Thyroid gland (tissue), 4 donors: ENCODE results near the gene WDR86. TPM values are rescaled to one million over a fixed set of nuclear protein-coding genes. Genes with fewer than 3 reads are reported as not detected.

ENCODE experiments used
- DNase-seq, 2 donors: peaks; one replicate each; pipeline ENCODE4 v3.0.0-alpha.2; 2019
- H3K27ac ChIP-seq, 3 donors: fragments of 200-600 bp; sonication (generic); 1 replicate in 2 of 3; 2 replicates in 1 of 3; pipeline ENCODE4 v1.5.1; 2016 to 2019; ENCODE audit warnings: mild to moderate bottlenecking in 1 of 3, moderate library complexity in 1 of 3
- H3K27me3 ChIP-seq: fragments of 200-600 bp; sonication (generic); one replicate; pipeline ENCODE4 v1.5.1; 2019
- H3K36me3 ChIP-seq, 2 donors: fragments of 200-600 bp; sonication (generic); one replicate each; pipeline ENCODE4 v1.5.1; 2016 to 2019
- H3K4me1 ChIP-seq, 2 donors: fragments of 200-600 bp; sonication (generic); one replicate each; pipeline ENCODE4 v1.5.1; 2017 to 2019
- H3K4me3 ChIP-seq, 3 donors: fragments of 200-600 bp; sonication (generic); replicated peaks in 1 of 3; 1 replicate in 2 of 3; 2 replicates in 1 of 3; pipeline ENCODE4 v1.5.1; 2016; ENCODE audit warnings: mild to moderate bottlenecking in 1 of 3
- H3K9me3 ChIP-seq: fragments of 200-600 bp; sonication (generic); one replicate; pipeline ENCODE4 v1.5.1; 2017
- POLR2A ChIP-seq, 2 donors: fragments of 450-650 bp; IDR thresholded peaks; one replicate each; pipeline ENCODE4 v1.6.1; 2017; ENCODE audit warnings: antibody characterized with exemption in 2 of 2, mild to moderate bottlenecking in 2 of 2, moderate library complexity in 1 of 2
- WGBS, 2 donors: methylation state at CpG; one replicate each; pipeline ENCODE4 v1.1.5; 2017; 5-methylcytosine and 5-hydroxymethylcytosine counted together
- intact Hi-C: fragments of 100-400 bp; cut with DNase I; formaldehyde crosslinking; loops from one replicate; pipeline ENCODE4 v1.15.1; 2023
- total RNA-seq, 4 donors: library from RNA; depleted of rRNA; stranded (reverse); fragments of >200 nt; gene quantifications; one replicate each; pipeline ENCODE4 v1.2.3, GENCODE V29; 2016
- TF ChIP-seq, protein P1 (sequence below), 6 experiments: fragments of 200-600 bp in 3 of 6; fragments of 450-650 bp in 3 of 6; sonication (generic) in 3 of 6; IDR thresholded peaks; one replicate each; pipeline ENCODE4 v1.5.1; 2016 to 2019; ENCODE audit warnings: antibody characterized with exemption in 6 of 6, mild to moderate bottlenecking in 2 of 6, inconsistent platforms in 1 of 6, moderate library complexity in 1 of 6

The WDR86 gene
- total RNA-seq, 4 donors from 2014 or later = 99.5 to 203 (median 142) TPM

DNA sequence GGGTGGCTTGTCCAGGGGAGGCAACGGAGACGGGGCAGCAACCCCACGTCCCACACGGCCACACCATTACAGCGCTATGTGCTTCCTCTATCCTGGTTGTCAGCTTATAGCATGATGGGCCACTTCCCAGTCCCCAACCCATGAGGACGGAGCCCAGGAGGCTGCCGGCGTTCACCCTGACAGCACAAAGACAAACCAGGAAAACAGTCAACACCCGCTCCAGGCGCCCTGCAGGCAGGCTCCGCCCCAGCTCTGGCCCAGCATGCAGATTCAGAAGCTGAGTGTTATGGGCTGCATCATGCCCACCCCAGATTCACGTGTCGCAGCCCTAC is 14.8 kb downstream of the WDR86 start:
- H3K27ac ChIP-seq = no peak overlapping the region
- H3K36me3 ChIP-seq = peaks cover 0 to 4% of the 10 kb centered on the region in 2 donors
- H3K9me3 ChIP-seq = no peaks in the 10 kb centered on the region
- DNase-seq = no peak
- H3K4me1 ChIP-seq = peaks cover 0 to 8% of the 10 kb centered on the region in 2 donors
- WGBS, 2 donors = 93% methylated on average over 8 to 13 of the region's 13 CpGs
- H3K4me3 ChIP-seq = no peak overlapping the region
- TF ChIP-seq, protein P1, sequence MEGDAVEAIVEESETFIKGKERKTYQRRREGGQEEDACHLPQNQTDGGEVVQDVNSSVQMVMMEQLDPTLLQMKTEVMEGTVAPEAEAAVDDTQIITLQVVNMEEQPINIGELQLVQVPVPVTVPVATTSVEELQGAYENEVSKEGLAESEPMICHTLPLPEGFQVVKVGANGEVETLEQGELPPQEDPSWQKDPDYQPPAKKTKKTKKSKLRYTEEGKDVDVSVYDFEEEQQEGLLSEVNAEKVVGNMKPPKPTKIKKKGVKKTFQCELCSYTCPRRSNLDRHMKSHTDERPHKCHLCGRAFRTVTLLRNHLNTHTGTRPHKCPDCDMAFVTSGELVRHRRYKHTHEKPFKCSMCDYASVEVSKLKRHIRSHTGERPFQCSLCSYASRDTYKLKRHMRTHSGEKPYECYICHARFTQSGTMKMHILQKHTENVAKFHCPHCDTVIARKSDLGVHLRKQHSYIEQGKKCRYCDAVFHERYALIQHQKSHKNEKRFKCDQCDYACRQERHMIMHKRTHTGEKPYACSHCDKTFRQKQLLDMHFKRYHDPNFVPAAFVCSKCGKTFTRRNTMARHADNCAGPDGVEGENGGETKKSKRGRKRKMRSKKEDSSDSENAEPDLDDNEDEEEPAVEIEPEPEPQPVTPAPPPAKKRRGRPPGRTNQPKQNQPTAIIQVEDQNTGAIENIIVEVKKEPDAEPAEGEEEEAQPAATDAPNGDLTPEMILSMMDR (IDR thresholded peaks at IDR 0.05) = no peak
- no peak for TF ChIP-seq POLR2A (IDR thresholded peaks at IDR 0.05)
- intact Hi-C loops = no loop called here
- no peaks in the 10 kb centered on the region for H3K27me3 ChIP-seq

DNA sequence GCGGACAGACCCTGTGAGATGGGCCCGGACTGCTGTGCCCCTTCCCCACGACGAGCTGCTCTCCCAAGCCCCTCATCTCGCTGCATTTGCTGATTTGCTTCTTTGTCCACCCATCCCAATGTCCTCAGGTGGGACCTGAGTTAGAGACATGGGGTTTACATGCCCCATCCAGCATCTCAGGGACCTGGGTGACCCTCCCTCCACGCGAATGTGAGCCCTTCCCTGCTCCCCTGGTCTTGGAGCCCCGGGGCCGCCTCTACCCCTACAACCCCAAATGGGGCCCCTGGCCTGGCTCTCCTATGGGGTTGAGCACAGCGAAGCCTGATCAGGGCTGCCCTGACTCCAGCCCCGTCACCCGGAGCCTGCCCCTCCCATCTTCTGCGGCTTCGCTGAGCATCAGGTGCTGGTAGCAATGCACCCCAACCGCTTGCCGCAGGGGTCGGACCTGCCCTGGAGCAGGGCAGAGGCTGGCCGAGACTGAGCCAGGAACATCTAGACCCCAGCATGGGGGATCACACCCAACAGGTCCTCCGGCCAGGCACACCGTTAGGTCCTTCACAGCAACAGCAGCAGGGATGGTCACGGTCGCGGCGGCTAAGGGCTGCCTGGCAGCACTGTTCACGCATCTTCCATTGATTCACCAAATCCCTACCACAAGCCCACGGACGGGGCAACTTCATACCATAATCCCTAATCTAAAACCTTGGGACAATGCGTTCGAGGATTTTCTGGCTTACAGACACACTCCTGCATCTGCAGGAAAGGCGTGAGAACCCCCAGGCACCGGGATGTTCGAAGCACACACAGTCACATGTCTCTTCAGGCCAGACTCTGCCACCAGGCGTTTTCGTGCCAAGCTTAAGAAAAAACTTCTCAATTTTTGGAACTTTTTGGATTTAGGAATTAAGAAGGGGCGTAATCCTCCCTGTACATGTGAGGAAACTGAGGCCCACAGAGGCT is 15.5 kb downstream of the WDR86 start:
- H3K27ac ChIP-seq = no peak overlapping the region
- no peak overlapping the region for H3K4me3 ChIP-seq
- H3K27me3 ChIP-seq = no peaks in the 10 kb centered on the region
- H3K36me3 ChIP-seq = peaks cover 0 to 4% of the 10 kb centered on the region in 2 donors
- no peak for DNase-seq
- intact Hi-C loops = no loop called here
- 95 to 98% methylated on average over 30 of the region's 35 CpGs for WGBS, 2 donors
- H3K4me1 ChIP-seq = peaks cover 0 to 8% of the 10 kb centered on the region in 2 donors
- no peaks in the 10 kb centered on the region for H3K9me3 ChIP-seq
- TF ChIP-seq POLR2A (IDR thresholded peaks at IDR 0.05) = no peak
- TF ChIP-seq, protein P1 (IDR thresholded peaks at IDR 0.05) = no peak

DNA sequence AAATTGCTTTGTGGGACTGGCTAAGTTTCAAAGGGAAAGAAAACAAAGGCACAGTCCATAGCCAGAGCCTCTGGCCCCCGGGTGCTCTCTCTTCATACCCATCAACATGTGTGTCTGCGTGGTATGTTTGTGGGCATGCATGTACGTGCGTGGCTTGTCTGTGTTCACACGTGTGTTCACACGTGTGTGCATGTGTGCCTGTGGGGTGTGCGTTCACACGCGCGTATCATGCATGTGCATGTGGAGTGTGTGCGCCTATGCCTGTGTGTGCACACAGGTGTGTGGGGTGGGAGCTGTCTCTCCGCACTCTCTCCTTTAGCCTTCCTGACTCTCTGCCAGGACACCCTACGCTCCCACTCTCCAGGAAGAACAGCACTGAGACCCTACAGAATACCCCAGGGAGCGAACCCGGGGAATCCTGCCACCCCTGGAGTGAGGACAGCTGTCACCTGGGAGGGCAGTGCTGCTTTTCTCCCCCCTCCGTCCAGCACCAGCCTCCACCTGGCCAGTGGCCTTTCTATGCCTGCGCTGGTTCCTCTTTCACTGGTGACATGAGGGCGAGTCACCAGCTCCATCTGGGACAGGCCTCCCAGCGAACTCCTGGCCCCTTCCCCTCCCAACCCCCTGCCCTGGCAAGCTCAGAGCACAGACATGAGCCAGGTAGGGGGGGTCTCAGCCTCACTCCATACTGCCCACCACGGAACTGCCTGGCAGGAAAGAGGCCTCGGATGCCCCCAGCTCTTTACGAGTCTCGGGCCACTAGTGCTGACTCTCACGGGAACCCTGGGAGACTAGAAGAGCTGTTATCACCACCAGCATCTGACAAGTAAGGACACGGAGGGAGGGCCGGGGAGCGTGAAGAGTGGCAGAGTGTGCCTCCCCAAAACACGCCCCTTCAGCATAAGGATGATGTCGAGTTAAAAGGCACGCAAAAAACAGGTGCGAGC is 16.5 kb downstream of the WDR86 start:
- Histone ChIP-seq H3K4me3 (no peak overlapping the region), H3K27ac (no peak overlapping the region), H3K4me1 (peaks cover 0 to 8% of the 10 kb centered on the region in 2 donors), H3K36me3 (peaks cover 0 to 4% of the 10 kb centered on the region in 2 donors), H3K27me3 (no peaks in the 10 kb centered on the region), H3K9me3 (no peaks in the 10 kb centered on the region)
- WGBS, 2 donors = 84 to 87% methylated on average over 27 to 31 of the region's 31 CpGs
- intact Hi-C loops = no loop called here
- no peak for TF ChIP-seq POLR2A (IDR thresholded peaks at IDR 0.05)
- TF ChIP-seq, protein P1 (IDR thresholded peaks at IDR 0.05) = no peak
- DNase-seq = no peak

DNA sequence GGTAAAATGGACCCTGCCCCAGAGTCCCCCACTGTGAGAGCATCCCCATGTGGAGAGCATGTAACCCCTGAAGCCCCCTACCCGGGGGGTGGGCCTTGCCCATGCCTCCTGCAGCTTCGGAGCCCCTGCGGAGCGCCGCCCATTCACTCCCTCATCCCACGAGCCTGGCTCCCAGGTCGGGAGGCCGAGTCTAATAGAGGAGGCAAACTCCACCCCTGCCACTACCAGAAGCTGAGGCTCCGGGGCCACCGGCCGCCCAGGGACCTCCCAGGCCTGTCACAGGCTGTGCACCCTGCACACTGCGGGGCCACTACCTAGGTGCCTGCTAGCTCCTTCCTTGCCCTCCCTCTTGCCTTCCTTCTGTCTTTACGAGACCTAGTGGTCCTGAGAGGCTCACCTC is 17.4 kb downstream of the WDR86 start:
- Histone ChIP-seq H3K27ac (no peak overlapping the region), H3K4me1 (peaks cover 2 to 10% of the 10 kb centered on the region in 2 donors), H3K27me3 (no peaks in the 10 kb centered on the region), H3K9me3 (no peaks in the 10 kb centered on the region), H3K4me3 (no peak overlapping the region), H3K36me3 (peaks cover 0 to 4% of the 10 kb centered on the region in 2 donors)
- TF ChIP-seq, protein P1 (IDR thresholded peaks at IDR 0.05) = no peak
- no peak for TF ChIP-seq POLR2A (IDR thresholded peaks at IDR 0.05)
- no peak for DNase-seq
- 85 to 93% methylated on average over 7 to 9 of the region's 13 CpGs for WGBS, 2 donors
- intact Hi-C loops = no loop called here
